Measurements from ENCODE around the gene HS2ST1.
"Not testable (repeated sequence)": the region's sequence is repeated elsewhere in the genome, so short reads cannot be mapped to it uniquely, and the experiment has no call there.

The HS2ST1 gene

DNA sequence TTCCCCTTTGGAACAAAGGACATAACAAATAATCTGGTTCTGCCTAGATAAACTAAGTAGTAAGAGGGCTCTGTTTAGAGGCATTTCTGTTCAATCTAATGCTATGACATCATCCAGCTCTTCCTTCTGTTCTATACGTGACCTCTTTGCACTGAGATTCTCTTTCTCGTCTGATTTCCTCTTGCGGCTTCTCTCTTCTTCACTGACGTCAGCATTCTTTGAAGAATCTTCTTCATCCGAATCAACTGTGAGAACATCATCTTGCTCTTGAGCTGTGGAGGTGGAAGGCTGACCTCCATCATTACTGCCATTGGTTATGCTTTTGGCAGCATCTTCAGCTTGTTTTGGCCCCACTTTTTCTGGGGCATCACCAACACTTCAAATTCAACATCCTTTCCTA, 130.4 kb downstream of the HS2ST1 start:
- peak overlapping the region; percentile 54 for H3K4me3 Mint-ChIP-seq
- peaks cover 8% of the 10 kb centered on the region for H3K9me3 Mint-ChIP-seq
- peaks cover 15% of the 10 kb centered on the region for H3K36me3 Mint-ChIP-seq (ENCODE audit: low read depth)
- peaks cover 49% of the 10 kb centered on the region for H3K4me1 Mint-ChIP-seq (ENCODE audit: low read depth)
- H3K27ac Mint-ChIP-seq = peak overlapping the region; percentile 46
- H3K27me3 Mint-ChIP-seq = no peaks in the 10 kb centered on the region

DNA sequence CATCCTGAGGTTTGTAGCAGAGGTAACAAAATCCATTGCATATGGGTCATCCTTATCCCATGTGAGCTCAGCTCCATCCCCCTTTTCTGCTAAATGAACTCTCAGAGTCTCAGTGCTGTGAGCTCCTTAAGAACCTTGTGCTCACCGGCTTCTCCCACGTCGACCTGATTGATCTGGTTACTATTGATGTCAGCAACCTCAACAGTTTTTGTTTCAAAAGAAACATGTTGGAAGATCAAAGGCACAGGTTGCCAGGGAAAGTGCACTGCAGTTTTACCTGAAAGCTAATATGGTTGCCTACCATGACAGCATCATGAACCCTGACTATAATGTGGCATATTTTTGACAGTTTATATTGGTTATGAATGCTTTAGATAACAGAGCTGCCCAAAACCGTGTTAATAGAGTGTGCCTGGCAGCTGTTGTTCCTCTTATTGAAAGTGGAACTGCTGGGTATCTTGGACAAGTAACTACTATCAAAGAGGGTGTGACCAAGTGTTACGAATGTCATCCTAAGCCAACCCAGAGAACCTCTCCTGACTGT, 131.4 kb downstream of the HS2ST1 start:
- Mint-ChIP-seq H3K27me3 (no peaks in the 10 kb centered on the region), H3K4me3 (peak overlapping the region; percentile 40), H3K9me3 (peaks cover 8% of the 10 kb centered on the region), H3K36me3 (ENCODE audit: low read depth) (peaks cover 15% of the 10 kb centered on the region), H3K4me1 (ENCODE audit: low read depth) (peaks cover 59% of the 10 kb centered on the region), H3K27ac (peak overlapping the region; percentile 57)

DNA sequence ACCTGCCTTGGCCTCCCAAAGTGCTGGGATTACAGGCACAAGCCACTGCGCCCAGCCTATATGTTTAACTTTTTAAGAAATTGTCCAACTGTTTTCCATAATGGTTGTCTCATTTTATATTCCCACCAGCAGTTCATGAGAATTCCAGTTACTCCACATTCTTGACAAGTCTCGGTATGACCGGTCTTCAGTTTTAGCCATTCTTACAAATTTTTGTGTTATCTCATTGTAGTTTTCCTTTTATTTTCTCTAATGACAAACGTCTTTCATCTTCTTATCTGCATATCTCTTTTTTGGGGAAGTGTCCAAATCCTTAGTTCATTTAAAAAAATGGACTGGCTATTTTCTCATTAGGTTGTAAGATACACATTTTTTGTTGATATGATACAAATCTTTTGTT, 132.5 kb downstream of the HS2ST1 start:
- Mint-ChIP-seq H3K27ac (no peak overlapping the region), H3K4me3 (no peak overlapping the region), H3K9me3 (peaks cover 8% of the 10 kb centered on the region), H3K27me3 (no peaks in the 10 kb centered on the region), H3K36me3 (ENCODE audit: low read depth) (peaks cover 15% of the 10 kb centered on the region), H3K4me1 (ENCODE audit: low read depth) (peaks cover 51% of the 10 kb centered on the region)

DNA sequence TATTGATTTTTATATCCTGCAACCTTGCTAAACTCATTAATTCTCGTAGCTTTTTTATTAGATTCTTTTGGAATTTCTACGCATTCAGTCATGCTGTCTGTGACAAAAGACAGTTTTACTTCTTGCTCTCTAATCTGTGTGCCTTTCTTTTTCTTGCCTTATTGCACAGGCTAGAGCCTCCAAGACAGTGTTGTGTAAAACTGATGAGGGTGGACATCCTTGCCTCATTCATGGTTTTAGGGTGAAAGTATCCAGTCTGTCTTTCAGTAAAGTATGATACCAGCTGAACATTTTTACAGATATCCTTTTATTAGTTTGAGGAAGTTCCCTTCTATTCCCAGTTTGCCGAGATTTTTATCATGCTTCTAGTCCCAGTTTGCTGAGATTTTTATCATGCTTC, 133.8 kb downstream of the HS2ST1 start:
- no peaks in the 10 kb centered on the region for H3K27me3 Mint-ChIP-seq
- H3K4me3 Mint-ChIP-seq = no peak overlapping the region
- H3K9me3 Mint-ChIP-seq = peaks cover 8% of the 10 kb centered on the region
- peaks cover 40% of the 10 kb centered on the region for H3K4me1 Mint-ChIP-seq (ENCODE audit: low read depth)
- H3K27ac Mint-ChIP-seq = no peak overlapping the region
- peaks cover 15% of the 10 kb centered on the region for H3K36me3 Mint-ChIP-seq (ENCODE audit: low read depth)

DNA sequence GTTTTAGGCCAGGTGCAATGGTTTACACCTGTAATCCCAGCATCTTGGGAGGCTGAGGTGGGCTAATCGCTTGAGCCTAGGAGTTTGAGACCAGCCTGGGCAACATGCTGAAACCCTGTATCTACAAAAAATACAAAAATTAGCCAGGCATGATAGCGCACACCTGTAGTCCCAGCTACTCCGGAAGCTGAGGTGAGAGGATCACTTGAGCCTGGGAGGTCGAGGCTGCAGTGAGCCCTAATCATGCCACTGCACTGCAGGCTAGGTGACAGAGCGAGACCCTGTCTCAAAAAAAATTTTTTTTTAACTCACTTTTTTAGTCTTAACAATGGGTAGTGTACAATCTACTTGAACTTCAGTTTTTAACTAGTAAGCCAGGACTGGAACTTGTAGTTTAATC, 137.5 kb downstream of the HS2ST1 start:
- H3K27me3 Mint-ChIP-seq = no peaks in the 10 kb centered on the region
- H3K9me3 Mint-ChIP-seq = peaks cover 12% of the 10 kb centered on the region
- H3K36me3 Mint-ChIP-seq (ENCODE audit: low read depth) = peaks cover 13% of the 10 kb centered on the region
- H3K4me3 Mint-ChIP-seq = no peak overlapping the region
- peaks cover 16% of the 10 kb centered on the region for H3K4me1 Mint-ChIP-seq (ENCODE audit: low read depth)
- H3K27ac Mint-ChIP-seq = no peak overlapping the region

DNA sequence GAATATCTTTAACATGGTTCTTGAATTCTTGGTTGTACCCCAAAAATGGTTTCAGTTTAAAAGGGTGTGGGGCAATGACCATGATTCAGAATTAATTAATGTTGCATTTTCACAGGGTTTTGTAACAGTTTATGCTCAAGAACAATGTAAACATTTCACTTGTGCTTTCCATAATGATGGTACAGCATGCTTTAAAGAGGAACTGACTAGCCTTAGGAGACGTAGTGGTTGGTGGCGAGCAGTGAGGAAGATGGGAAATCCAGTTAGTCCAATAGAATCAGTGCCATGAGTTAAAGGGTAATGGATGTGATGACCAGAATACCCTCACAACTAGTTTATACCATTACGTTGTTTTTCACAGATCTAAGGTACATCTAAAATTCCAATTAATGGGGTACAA, 138.0 kb downstream of the HS2ST1 start:
- no peak overlapping the region for H3K4me3 Mint-ChIP-seq
- H3K4me1 Mint-ChIP-seq (ENCODE audit: low read depth) = peaks cover 16% of the 10 kb centered on the region
- peaks cover 9% of the 10 kb centered on the region for H3K36me3 Mint-ChIP-seq (ENCODE audit: low read depth)
- no peaks in the 10 kb centered on the region for H3K27me3 Mint-ChIP-seq
- peaks cover 9% of the 10 kb centered on the region for H3K9me3 Mint-ChIP-seq
- no peak overlapping the region for H3K27ac Mint-ChIP-seq

DNA sequence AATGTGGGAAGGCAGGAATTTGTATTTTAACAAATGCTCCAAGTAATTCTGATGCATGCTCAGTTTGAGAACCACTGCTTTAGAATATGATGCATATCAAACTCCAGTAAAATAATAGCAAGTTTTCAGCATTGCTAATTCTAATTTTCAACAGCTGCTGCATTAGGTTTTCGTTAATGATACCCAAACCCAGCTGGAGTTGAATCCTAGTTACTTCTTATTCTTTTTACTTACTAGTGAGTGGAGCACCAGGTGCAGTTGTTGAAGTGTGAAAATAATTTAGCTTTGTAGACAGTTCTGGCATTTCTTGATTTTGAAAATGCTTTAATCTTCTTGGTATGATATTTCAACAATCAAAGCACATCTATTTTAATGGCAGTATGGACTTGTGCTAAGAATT, 138.5 kb downstream of the HS2ST1 start:
- peaks cover 19% of the 10 kb centered on the region for H3K4me1 Mint-ChIP-seq (ENCODE audit: low read depth)
- peaks cover 4% of the 10 kb centered on the region for H3K36me3 Mint-ChIP-seq (ENCODE audit: low read depth)
- H3K4me3 Mint-ChIP-seq = no peak overlapping the region
- no peak overlapping the region for H3K27ac Mint-ChIP-seq
- H3K27me3 Mint-ChIP-seq = no peaks in the 10 kb centered on the region
- peaks cover 9% of the 10 kb centered on the region for H3K9me3 Mint-ChIP-seq

DNA sequence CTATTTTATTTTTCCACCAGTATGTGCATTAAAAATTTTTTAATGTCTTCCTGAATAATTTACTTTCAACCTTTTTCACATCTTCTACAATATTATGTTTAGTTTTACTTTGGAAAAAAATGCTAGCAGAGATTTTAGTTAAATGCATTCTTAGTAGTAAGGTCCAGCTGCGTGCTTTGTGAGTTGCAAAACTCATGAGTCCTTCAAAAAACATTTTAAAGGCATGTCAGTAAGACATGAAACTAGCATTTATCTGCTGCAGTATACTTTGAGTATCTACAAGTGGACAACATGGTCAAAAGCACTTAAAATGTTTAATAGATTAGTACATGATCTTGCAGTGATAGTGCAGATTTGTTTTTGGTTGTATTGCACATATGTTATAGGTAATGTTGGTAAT, 139.0 kb downstream of the HS2ST1 start:
- H3K27ac Mint-ChIP-seq = no peak overlapping the region
- H3K4me3 Mint-ChIP-seq = no peak overlapping the region
- H3K9me3 Mint-ChIP-seq = peaks cover 5% of the 10 kb centered on the region
- H3K27me3 Mint-ChIP-seq = no peaks in the 10 kb centered on the region
- peaks cover 3% of the 10 kb centered on the region for H3K36me3 Mint-ChIP-seq (ENCODE audit: low read depth)
- peaks cover 24% of the 10 kb centered on the region for H3K4me1 Mint-ChIP-seq (ENCODE audit: low read depth)

DNA sequence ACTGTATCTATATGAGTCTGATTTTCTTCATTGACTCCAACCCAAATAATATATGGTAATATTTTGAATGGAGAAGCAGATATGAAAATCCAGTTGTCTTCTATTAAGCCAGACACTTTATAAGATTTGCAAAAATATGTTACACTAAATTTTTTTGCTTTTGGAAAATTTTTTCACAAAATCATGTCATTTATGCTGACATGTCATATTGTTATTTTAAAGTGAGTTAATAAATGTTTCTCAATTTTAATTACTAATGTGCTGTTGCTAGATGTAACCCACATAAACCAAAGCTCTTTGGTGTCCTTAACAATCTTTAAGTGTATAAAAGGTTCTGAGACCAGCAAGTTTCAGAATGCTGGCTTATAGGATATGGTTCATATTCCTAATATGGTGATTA, 142.5 kb downstream of the HS2ST1 start:
- no peak overlapping the region for H3K27ac Mint-ChIP-seq
- H3K36me3 Mint-ChIP-seq (ENCODE audit: low read depth) = peaks cover 3% of the 10 kb centered on the region
- no peak overlapping the region for H3K4me3 Mint-ChIP-seq
- peaks cover 5% of the 10 kb centered on the region for H3K9me3 Mint-ChIP-seq
- H3K4me1 Mint-ChIP-seq (ENCODE audit: low read depth) = peaks cover 27% of the 10 kb centered on the region
- no peaks in the 10 kb centered on the region for H3K27me3 Mint-ChIP-seq

DNA sequence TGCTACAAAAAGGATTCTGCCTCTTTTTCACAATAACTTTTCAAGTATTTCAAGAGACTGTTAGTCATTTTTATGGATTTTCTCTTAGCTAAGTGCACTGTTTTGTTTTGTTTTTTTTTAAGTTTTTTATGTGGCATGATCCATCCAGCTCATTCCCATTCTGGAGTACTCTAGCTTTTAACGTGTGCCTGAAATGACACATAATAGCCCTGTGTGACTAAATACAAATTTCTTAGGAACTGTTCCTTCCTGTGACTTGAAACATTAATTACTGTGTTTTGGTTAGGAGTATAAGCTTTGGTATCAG, 143.9 kb downstream of the HS2ST1 start:
- H3K27ac Mint-ChIP-seq = peak overlapping the region; percentile 77

DNA sequence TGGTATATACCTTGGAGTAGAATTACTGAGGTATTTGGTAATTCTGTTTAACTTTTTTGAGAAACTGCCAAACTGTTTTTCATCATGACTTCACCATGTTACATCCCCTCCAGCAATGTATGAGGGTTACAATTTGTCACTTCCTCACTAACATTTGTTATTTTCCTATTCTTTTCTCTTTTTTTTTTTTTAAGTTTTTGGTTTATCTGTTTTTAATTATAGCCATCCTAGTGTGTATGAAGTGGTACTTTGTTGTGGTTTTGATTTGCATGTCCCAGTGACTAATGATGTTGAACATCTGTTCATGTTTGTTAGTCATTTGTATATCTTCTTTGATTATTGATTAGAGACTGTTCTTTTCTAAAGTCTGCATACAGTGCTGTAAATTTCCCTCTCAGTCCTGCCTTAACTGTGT, 147.3 kb downstream of the HS2ST1 start:
- H3K27me3 Mint-ChIP-seq = no peaks in the 10 kb centered on the region
- peaks cover 4% of the 10 kb centered on the region for H3K36me3 Mint-ChIP-seq (ENCODE audit: low read depth)
- peaks cover 5% of the 10 kb centered on the region for H3K9me3 Mint-ChIP-seq
- peaks cover 38% of the 10 kb centered on the region for H3K4me1 Mint-ChIP-seq (ENCODE audit: low read depth)
- H3K27ac Mint-ChIP-seq = peak overlapping the region; percentile 70
- no peak overlapping the region for H3K4me3 Mint-ChIP-seq

More for the DNA sequence above, 143.9 kb downstream of the HS2ST1 start:
- Mint-ChIP-seq H3K4me3 (peak overlapping the region; percentile 63), H3K27me3 (no peaks in the 10 kb centered on the region), H3K4me1 (ENCODE audit: low read depth) (peaks cover 38% of the 10 kb centered on the region), H3K9me3 (peaks cover 5% of the 10 kb centered on the region), H3K36me3 (ENCODE audit: low read depth) (peaks cover 3% of the 10 kb centered on the region)

DNA sequence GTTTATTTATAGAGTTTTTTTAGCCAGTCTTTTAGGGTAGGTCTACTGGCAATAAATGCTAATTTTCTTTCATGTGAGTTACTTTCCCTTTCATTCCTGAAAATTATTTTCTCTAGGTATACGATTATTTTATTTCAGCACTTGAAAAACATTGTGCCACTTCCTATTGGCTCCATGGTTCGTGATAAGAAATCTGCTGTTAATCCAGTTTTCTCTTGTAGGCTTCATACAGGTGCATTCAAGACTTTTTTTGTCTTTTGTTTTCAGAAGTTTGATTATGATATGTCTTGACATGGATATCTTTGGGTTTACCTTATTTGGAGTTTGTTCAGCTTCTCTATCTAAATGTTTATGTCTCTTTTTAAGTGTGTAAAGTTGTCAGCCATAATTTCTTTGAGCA, 148.3 kb downstream of the HS2ST1 start:
- peaks cover 39% of the 10 kb centered on the region for H3K4me1 Mint-ChIP-seq (ENCODE audit: low read depth)
- peaks cover 4% of the 10 kb centered on the region for H3K36me3 Mint-ChIP-seq (ENCODE audit: low read depth)
- no peaks in the 10 kb centered on the region for H3K27me3 Mint-ChIP-seq
- H3K4me3 Mint-ChIP-seq = no peak overlapping the region
- peaks cover 5% of the 10 kb centered on the region for H3K9me3 Mint-ChIP-seq
- H3K27ac Mint-ChIP-seq = no peak overlapping the region

DNA sequence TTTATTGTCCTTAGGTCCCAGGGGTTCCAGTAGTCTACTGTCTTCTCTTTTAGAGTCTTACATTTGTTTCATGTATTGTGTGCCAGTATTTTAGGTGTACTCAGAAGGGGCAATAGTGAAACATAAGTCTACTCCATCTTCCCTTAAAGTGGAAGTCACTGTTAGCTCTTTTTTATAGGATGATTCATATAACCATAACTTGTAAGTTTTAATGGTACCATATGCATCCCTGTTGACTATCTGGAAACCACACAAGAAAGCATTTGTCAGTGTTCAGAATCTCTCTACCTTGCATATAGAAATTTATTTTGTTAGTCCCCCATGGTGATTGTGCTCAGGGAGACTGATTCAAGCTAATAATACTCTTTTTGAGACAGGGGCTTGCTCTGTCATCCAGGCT, 149.9 kb downstream of the HS2ST1 start:
- Mint-ChIP-seq H3K9me3 (peaks cover 5% of the 10 kb centered on the region), H3K27me3 (no peaks in the 10 kb centered on the region), H3K36me3 (ENCODE audit: low read depth) (peaks cover 4% of the 10 kb centered on the region), H3K27ac (no peak overlapping the region), H3K4me1 (ENCODE audit: low read depth) (peaks cover 39% of the 10 kb centered on the region), H3K4me3 (no peak overlapping the region)

DNA sequence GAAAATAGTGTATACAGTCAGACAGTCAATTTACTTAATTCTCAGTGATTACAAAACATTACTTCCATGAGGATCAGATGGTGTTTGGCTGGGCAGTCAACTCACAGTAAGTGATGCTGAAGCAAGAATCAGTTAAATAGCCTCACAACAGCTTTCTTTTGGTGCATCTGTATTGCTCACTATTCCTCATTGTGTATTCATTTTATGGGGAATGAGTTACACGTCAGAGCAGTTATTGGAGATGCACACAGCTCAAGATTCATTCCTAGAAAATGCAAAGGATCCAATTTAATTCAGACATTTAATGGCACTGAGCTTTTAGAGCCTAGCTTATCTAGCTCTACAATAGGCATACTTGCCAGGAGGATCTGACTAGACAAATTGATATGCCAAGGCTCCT, 150.6 kb downstream of the HS2ST1 start:
- Mint-ChIP-seq H3K9me3 (peaks cover 5% of the 10 kb centered on the region), H3K4me1 (ENCODE audit: low read depth) (peaks cover 36% of the 10 kb centered on the region), H3K4me3 (no peak overlapping the region), H3K27me3 (no peaks in the 10 kb centered on the region), H3K27ac (no peak overlapping the region), H3K36me3 (ENCODE audit: low read depth) (peaks cover 4% of the 10 kb centered on the region)

DNA sequence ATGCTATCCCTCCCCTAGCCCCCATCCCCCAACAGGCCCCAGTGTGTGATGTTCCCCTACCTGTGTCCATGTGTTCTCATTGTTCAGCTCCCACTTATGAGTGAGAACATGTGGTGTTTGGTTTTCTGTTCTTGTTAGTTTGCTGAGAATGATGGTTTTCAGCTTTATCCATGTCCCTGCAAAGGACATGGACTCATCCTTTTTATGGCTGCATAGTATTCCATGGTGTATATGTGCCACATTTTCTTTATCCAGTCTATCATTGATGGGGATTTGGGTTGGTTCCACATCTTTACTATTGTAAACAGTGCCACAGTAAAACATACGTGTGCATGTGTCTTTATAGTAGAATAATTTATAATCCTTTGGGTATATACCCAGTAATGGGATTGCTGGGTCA, 152.3 kb downstream of the HS2ST1 start:
- H3K27me3 Mint-ChIP-seq; H3K27ac Mint-ChIP-seq; H3K36me3 Mint-ChIP-seq (ENCODE audit: low read depth); H3K4me3 Mint-ChIP-seq; H3K9me3 Mint-ChIP-seq: not testable (repeated sequence)
- H3K4me1 Mint-ChIP-seq (ENCODE audit: low read depth) = peaks cover 29% of the 10 kb centered on the region

DNA sequence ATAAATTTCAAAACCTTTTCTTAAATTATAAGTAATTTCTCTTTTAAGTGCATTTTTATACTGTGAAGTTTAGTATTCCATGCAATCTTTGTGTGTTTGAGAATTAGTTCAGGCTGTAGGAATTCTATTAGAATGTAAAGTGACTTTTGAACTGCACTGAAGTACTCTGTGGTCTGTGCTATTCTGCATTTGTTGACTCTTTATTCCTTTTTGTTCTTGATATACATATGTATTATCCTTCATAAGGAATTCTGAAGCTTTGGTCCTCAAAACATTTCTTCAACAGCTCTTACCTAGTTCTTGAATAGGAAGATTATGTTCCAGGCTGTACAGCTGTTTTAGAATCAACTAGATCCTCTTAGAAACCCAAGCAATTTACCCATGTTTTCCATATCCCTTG, 158.0 kb downstream of the HS2ST1 start:
- Mint-ChIP-seq H3K27me3 (no peaks in the 10 kb centered on the region), H3K27ac (no peak overlapping the region), H3K4me1 (ENCODE audit: low read depth) (peaks cover 11% of the 10 kb centered on the region), H3K36me3 (ENCODE audit: low read depth) (peaks cover 25% of the 10 kb centered on the region), H3K9me3 (no peaks in the 10 kb centered on the region), H3K4me3 (no peak overlapping the region)

Data from stimulated activated naive CD8-positive, alpha-beta T cell treated with anti-CD3 and anti-CD28 coated beads, Interleukin-15, Interleukin-2, amounts not matched to agents 100 ng/mL and 50 ng/mL, for 24 hours (primary cell).